ENCODE measurements around the gene HID1.

Gene HID1

DNA sequence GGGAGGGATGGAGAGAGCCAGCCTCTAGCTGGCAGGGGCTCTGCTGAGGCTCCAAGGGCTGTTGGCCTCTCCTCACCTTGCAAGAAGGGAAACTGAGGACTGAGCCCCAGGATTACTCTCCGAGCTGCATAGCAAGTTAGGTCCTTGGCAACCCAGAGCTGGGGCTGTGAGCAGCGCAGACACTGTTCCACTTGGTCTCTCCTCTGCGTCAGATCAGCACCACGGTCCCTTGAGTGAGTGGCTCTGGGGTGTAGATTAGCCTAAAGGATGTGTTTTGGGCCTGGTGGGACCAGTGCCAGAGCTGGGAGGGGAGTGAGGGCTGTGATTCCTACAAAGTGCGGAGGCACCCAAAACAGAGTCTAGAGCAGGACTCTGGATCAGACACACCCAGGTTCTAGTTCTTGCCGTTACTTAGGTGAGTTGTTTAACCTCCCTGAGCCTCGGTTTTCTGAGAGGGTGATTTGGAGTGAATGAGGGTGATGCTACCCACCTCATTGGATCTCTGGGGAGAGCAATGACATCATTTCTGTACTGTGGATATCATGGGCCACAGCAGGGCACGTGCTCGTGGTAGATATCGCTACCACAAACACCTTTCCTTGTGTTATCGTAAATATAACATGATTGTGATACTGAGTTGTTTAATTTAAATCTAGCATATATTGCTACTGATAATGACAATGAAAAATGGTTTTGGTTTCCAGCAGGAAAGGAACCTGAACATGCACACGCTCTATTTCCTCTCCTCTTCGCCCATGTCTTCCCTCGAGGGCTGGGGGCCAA lies 71.0 kb downstream of the HID1 start:
- DNase-seq: no peak

Data from nucleus accumbens (tissue), 56 donors.